OCI-LY1 (cell line): ENCODE results near the gene ENDOD1.

ENCODE experiments used
- H2AFZ ChIP-seq: fragments of 200-600 bp; sonication (generic), shearing (Covaris generic); 2 replicates; pipeline ENCODE4 v1.6.0; 2014; ENCODE audit warnings: antibody characterized with exemption, mild to moderate bottlenecking, low read length
- H3F3A ChIP-seq: fragments of 200-600 bp; sonication (generic), shearing (Covaris generic); 2 replicates; pipeline ENCODE4 v1.6.0; 2014; ENCODE audit warnings: mild to moderate bottlenecking, antibody characterized with exemption, low read length, moderate library complexity; ENCODE audit not compliant: insufficient read depth
- H3K27ac ChIP-seq: fragments of 200-600 bp; sonication (generic); 2 replicates; pipeline ENCODE4 v1.5.1; 2014; ENCODE audit warnings: low read length, mixed run types, mild to moderate bottlenecking, low read depth; ENCODE audit not compliant: poor library complexity, severe bottlenecking
- H3K27me3 ChIP-seq: fragments of 200-600 bp; sonication (generic); 2 replicates; pipeline ENCODE4 v1.6.0; 2014; ENCODE audit warnings: antibody characterized with exemption, mild to moderate bottlenecking, low read length, moderate library complexity; ENCODE audit not compliant: insufficient read depth
- H3K36me3 ChIP-seq: fragments of 200-600 bp; sonication (generic); 2 replicates; pipeline ENCODE4 v1.6.1; 2014; ENCODE audit warnings: mild to moderate bottlenecking, antibody characterized with exemption, low read length, moderate library complexity, mixed read lengths; ENCODE audit not compliant: insufficient read depth
- H3K4me1 ChIP-seq: fragments of 200-600 bp; sonication (generic); 2 replicates; pipeline ENCODE4 v1.5.1; 2014; ENCODE audit warnings: mild to moderate bottlenecking, low read length, moderate library complexity; ENCODE audit not compliant: insufficient read depth, severe bottlenecking
- H3K4me2 ChIP-seq: fragments of 200-600 bp; sonication (generic), shearing (Covaris generic); 2 replicates; pipeline ENCODE4 v1.6.1; 2014; ENCODE audit warnings: low read length
- H3K4me3 ChIP-seq: fragments of 200-600 bp; sonication (generic); 2 replicates; pipeline ENCODE4 v1.5.1; 2014; ENCODE audit warnings: low read length, low read depth, mild to moderate bottlenecking, mixed read lengths; ENCODE audit not compliant: poor library complexity, severe bottlenecking
- H3K79me2 ChIP-seq: fragments of 200-600 bp; shearing (Covaris generic); 2 replicates; pipeline ENCODE4 v1.6.1; 2016; ENCODE audit warnings: mixed run types, low read length, mixed read lengths; ENCODE audit not compliant: insufficient read depth
- H3K9ac ChIP-seq: fragments of 200-600 bp; sonication (generic), shearing (Covaris generic); 2 replicates; pipeline ENCODE4 v1.6.1; 2014; ENCODE audit warnings: mild to moderate bottlenecking, low read length, mixed read lengths
- H3K9me2 ChIP-seq: fragments of 200-600 bp; sonication (generic), shearing (Covaris generic); 2 replicates; pipeline ENCODE4 v1.6.1; 2014; ENCODE audit warnings: low read depth, mild to moderate bottlenecking, low read length, mixed read lengths
- H3K9me3 ChIP-seq: fragments of 200-600 bp; shearing (Covaris generic); 2 replicates; pipeline ENCODE4 v1.6.1; 2014; ENCODE audit warnings: low read length, mixed read lengths
- H4K20me1 ChIP-seq: fragments of 200-600 bp; sonication (generic), shearing (Covaris generic); 2 replicates; pipeline ENCODE4 v1.6.0; 2016; ENCODE audit warnings: mild to moderate bottlenecking, low read length; ENCODE audit not compliant: insufficient read depth
- CTCF ChIP-seq: fragments of 200-600 bp; sonication (generic), shearing (Covaris generic); IDR thresholded peaks from 2 replicates; pipeline ENCODE4 v1.5.1; 2017; ENCODE audit warnings: mild to moderate bottlenecking, antibody characterized with exemption, low read length, moderate library complexity, mixed read lengths
- EZH2 ChIP-seq: fragments of 200-600 bp; sonication (generic), shearing (Covaris generic); IDR thresholded peaks from 2 replicates; pipeline ENCODE4 v1.8.0; 2017; ENCODE audit warnings: borderline replicate concordance, mixed run types, mild to moderate bottlenecking, antibody characterized with exemption, low read length, moderate library complexity, mixed read lengths

ENDOD1 gene

DNA sequence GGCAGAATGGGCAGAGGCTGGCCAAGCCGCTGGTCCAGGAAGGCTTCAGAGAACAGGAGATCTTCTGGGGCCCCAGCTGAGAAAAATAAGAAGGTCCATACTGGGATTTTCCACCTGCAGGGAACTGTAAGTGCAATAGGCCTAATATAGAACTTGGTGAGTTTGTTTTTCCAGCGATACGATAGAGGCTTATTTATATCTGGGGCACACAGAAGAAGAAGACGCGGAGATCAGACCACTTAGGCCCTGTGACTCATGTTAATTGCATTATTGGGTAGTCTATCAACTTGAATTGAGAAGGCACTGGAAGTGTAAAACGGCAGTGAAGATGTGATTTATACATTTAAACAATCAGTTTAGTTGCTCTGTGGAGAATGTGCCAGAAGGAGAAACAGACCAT is 30.6 kb upstream of the ENDOD1 start:
- H2AFZ ChIP-seq, result no peak overlapping the region
- no peaks in the 10 kb centered on the region for H4K20me1 ChIP-seq
- H3K36me3 ChIP-seq, result no peaks in the 10 kb centered on the region
- no peaks in the 10 kb centered on the region for H3K79me2 ChIP-seq
- H3K27ac ChIP-seq, result no peak overlapping the region
- no peaks in the 10 kb centered on the region for H3K9me3 ChIP-seq
- no peak overlapping the region for H3K9ac ChIP-seq
- no peaks in the 10 kb centered on the region for H3F3A ChIP-seq
- no peak overlapping the region for H3K4me3 ChIP-seq
- H3K27me3 ChIP-seq, result no peaks in the 10 kb centered on the region
- no peak overlapping the region for H3K4me2 ChIP-seq
- no peaks in the 10 kb centered on the region for H3K4me1 ChIP-seq
- no peaks in the 10 kb centered on the region for H3K9me2 ChIP-seq
- no peak for TF ChIP-seq CTCF
- TF ChIP-seq EZH2, result no peak

DNA sequence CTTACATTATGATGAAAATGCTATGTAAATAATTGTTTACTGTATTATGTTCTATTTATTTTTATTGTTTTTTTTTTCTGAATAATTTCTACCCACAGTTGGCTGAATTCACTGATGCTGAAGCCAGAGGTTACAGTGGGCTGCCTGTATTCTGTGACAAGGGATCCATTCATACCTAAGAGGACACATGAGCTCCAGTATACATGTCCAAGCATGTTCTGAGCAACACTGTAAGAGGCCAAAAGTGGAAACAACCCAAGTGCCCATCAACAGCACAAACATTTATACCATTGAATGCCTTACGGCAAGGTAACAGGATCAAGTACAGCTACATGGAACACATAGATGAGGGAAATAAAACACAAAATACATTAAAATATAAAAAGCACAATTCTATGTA is 24.3 kb upstream of the ENDOD1 start:
- no peak overlapping the region for H3K4me2 ChIP-seq

DNA sequence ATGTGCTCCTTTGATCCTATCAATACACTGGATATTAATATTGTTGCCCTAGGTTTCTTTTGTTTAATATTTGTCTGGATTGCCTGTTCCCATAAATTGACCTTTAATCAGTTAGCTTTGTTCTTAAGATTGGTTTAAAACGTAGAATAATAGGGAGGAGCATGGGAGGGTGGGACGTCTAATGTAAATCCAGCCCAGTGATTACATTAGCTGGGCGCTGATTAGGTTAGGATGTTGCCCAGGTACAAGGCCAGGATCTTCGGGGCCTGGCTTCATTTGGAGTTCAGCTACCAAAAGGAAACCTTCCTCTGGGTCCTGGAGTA is 23.0 kb upstream of the ENDOD1 start, which contains the start of gene SRSF8:
TSS of gene SRSF8 (plus strand) at position 204 of the 323 bp plus-strand sequence. CDS start 308 bp downstream, outside the sequence.
- H2AFZ ChIP-seq, result peak within 1 kb of the TSS; percentile 89; the same call in 1 of the 2 replicates
- no peaks in the 10 kb centered on the region for H3K9me2 ChIP-seq
- peak within 1 kb of the TSS; percentile 49 for H3K27ac ChIP-seq
- H4K20me1 ChIP-seq, result no peaks in the 10 kb centered on the region
- no peaks in the 10 kb centered on the region for H3K79me2 ChIP-seq
- no peaks in the 10 kb centered on the region for H3F3A ChIP-seq
- peak within 1 kb of the TSS; percentile 71 for H3K4me3 ChIP-seq
- peaks cover 17% of the 10 kb centered on the region for H3K4me1 ChIP-seq
- peak within 1 kb of the TSS; percentile 59 for H3K9ac ChIP-seq
- H3K36me3 ChIP-seq, result no peaks in the 10 kb centered on the region
- TF ChIP-seq EZH2 (no peak), CTCF (no peak)
- no peaks in the 10 kb centered on the region for H3K27me3 ChIP-seq
- H3K4me2 ChIP-seq, result peak within 1 kb of the TSS; percentile 79
- H3K9me3 ChIP-seq, result no peaks in the 10 kb centered on the region

More for the DNA sequence above, 24.3 kb upstream of the ENDOD1 start:
- peaks cover 17% of the 10 kb centered on the region for H3K4me1 ChIP-seq
- H3K9ac ChIP-seq, result no peak overlapping the region
- no peaks in the 10 kb centered on the region for H3K27me3 ChIP-seq
- H2AFZ ChIP-seq, result no peak overlapping the region
- no peak overlapping the region for H3K27ac ChIP-seq
- no peaks in the 10 kb centered on the region for H3K9me2 ChIP-seq
- TF ChIP-seq EZH2, result no peak
- TF ChIP-seq CTCF, result no peak
- no peaks in the 10 kb centered on the region for H3F3A ChIP-seq
- H3K4me3 ChIP-seq, result no peak overlapping the region
- no peaks in the 10 kb centered on the region for H3K36me3 ChIP-seq
- no peaks in the 10 kb centered on the region for H3K9me3 ChIP-seq
- H3K79me2 ChIP-seq, result no peaks in the 10 kb centered on the region
- H4K20me1 ChIP-seq, result no peaks in the 10 kb centered on the region
